Transverse colon (tissue), 4 donors: Measurements from ENCODE around the gene FLVCR1. TPM values are rescaled to one million over a fixed set of nuclear protein-coding genes. Genes with fewer than 3 reads are reported as not detected.
"Not testable (repeated sequence)": the region's sequence is repeated elsewhere in the genome, so short reads cannot be mapped to it uniquely, and the experiment has no call there.

Source experiments
- DNase-seq: peaks from one replicate; pipeline ENCODE4 v3.0.0-alpha.2; 2019
- H3K27ac ChIP-seq, 4 donors: fragments of 200-600 bp; sonication (generic); 2 replicates each; pipeline ENCODE4 v1.5.1; 2016 to 2018; ENCODE audit warnings: inconsistent platforms in 4 of 4
- H3K27me3 ChIP-seq: fragments of 200-600 bp; sonication (generic); 2 replicates; pipeline ENCODE4 v1.5.1; 2017; ENCODE audit warnings: inconsistent platforms
- H3K36me3 ChIP-seq, 4 donors: fragments of 200-600 bp; sonication (generic); 2 replicates each; pipeline ENCODE4 v1.5.1; 2017 to 2019; ENCODE audit warnings: inconsistent platforms in 4 of 4
- H3K4me1 ChIP-seq, 4 donors: fragments of 200-600 bp; sonication (generic); 2 replicates each; pipeline ENCODE4 v1.5.1; 2017 to 2020; ENCODE audit warnings: inconsistent platforms in 4 of 4
- H3K4me3 ChIP-seq, 4 donors: fragments of 200-600 bp; sonication (generic); 1 replicate in 1 of 4; 2 replicates in 3 of 4; pipeline versions ENCODE4 v1.5.1 to v1.6.1; 2017 to 2019; ENCODE audit warnings: inconsistent platforms in 4 of 4
- H3K9me3 ChIP-seq, 2 donors: fragments of 200-600 bp; sonication (generic); 2 replicates each; pipeline ENCODE4 v1.5.1; 2017 to 2019; ENCODE audit warnings: inconsistent platforms in 2 of 2
- CTCF ChIP-seq, 5 experiments: fragments of 200-600 bp in 3 of 5; fragments of 450-650 bp in 2 of 5; sonication (generic) in 3 of 5; IDR thresholded peaks; 1 replicate in 2 of 5; 2 replicates in 3 of 5; pipeline ENCODE4 v1.5.1; 2016 to 2017; ENCODE audit warnings: antibody characterized with exemption in 5 of 5, inconsistent platforms in 3 of 5, mild to moderate bottlenecking in 2 of 5, moderate library complexity in 1 of 5
- EP300 ChIP-seq: sonication (generic); formaldehyde crosslinking; IDR thresholded peaks from one replicate; pipeline ENCODE4 v1.6.1; 2017; ENCODE audit warnings: antibody characterized with exemption, low read depth
- POLR2A ChIP-seq: fragments of 450-650 bp; IDR thresholded peaks from one replicate; pipeline ENCODE4 v1.6.1; 2016; ENCODE audit warnings: antibody characterized with exemption, mild to moderate bottlenecking, moderate library complexity
- POLR2AphosphoS5 ChIP-seq, 3 donors: sonication (generic); formaldehyde crosslinking; IDR thresholded peaks; one replicate each; pipeline ENCODE4 v1.6.1; 2016; ENCODE audit warnings: antibody characterized with exemption in 3 of 3
- whole genome bisulfite sequencing, 2 donors: methylation state at CpG; one replicate each; pipeline ENCODE4 v1.1.5; 2018; ENCODE audit warnings: low coverage in 1 of 2; 5-methylcytosine and 5-hydroxymethylcytosine counted together
- in situ Hi-C, 4 donors: fragments of 200-750 bp; cut with MboI; loops; one replicate each; pipeline versions ENCODE4 v1.15.0 to v1.15.1; 2017; ENCODE audit warnings: low sequenced_read_pairs in 3 of 4, low pct_ligation_motif_present in 1 of 4, low pct_unique_long_range_greater_than_20kb in 1 of 4
- intact Hi-C: fragments of 100-400 bp; cut with DNase I; formaldehyde crosslinking; loops from one replicate; pipeline ENCODE4 v1.15.1; 2023; ENCODE audit warnings: low total_unique reads
- total RNA-seq, 4 donors: library from RNA; depleted of rRNA; stranded (reverse); fragments of >200 nt; gene quantifications; one replicate each; pipeline ENCODE4 v1.1.0, GENCODE V29; 2016

Gene FLVCR1
- total RNA-seq, 4 donors from 2014 or later: 13.2 to 21.3 (median 17.3) TPM

- WGBS, 2 donors: 95% methylated on average over 1 of the region's 1 CpG; no CpG with 5 or more reads in 1 of the 2 donors
- Histone ChIP-seq H3K4me1 (no peaks in the 10 kb centered on the region), H3K27ac (no peak overlapping the region), H3K4me3 (no peak overlapping the region), H3K9me3 (peaks cover 23 to 27% of the 10 kb centered on the region in 2 donors), H3K27me3 (no peaks in the 10 kb centered on the region), H3K36me3 (peaks cover 0 to 17% (median 7%) of the 10 kb centered on the region in 4 donors)
- TF ChIP-seq CTCF (IDR thresholded peaks at IDR 0.05) (no peak), POLR2AphosphoS5 (IDR thresholded peaks at IDR 0.05) (no peak), EP300 (no peak), POLR2A (no peak)
- DNase-seq: no peak
- in situ Hi-C loops (no loop called here), intact Hi-C loops (no loop called here)
Observed at GRCh38 chr1:212899845-212900244, 41.8 kb downstream of the FLVCR1 start.

GRCh38 chr1:212901290-212901689 is 43.2 kb downstream of the FLVCR1 start:
- in situ Hi-C loops (no loop called here), intact Hi-C loops (no loop called here)
- no peak for DNase-seq
- Histone ChIP-seq H3K4me3 (no peak overlapping the region), H3K36me3 (peaks cover 0 to 9% (median 3%) of the 10 kb centered on the region in 4 donors), H3K27ac (no peak overlapping the region), H3K27me3 (no peaks in the 10 kb centered on the region), H3K9me3 (peaks cover 23 to 27% of the 10 kb centered on the region in 2 donors), H3K4me1 (no peaks in the 10 kb centered on the region)
- TF ChIP-seq CTCF (IDR thresholded peaks at IDR 0.05) (no peak), POLR2AphosphoS5 (IDR thresholded peaks at IDR 0.05) (no peak)
- 100% methylated on average over 1 to 2 of the region's 2 CpGs for WGBS, 2 donors

- TF ChIP-seq POLR2AphosphoS5 (IDR thresholded peaks at IDR 0.05) (no peak), POLR2A (no peak), CTCF (IDR thresholded peaks at IDR 0.05) (no peak), EP300 (no peak)
- 91 to 100% methylated on average over 3 of the region's 3 CpGs for WGBS, 2 donors
- Histone ChIP-seq H3K36me3 (peaks cover 0 to 9% (median 3%) of the 10 kb centered on the region in 4 donors), H3K4me1 (no peaks in the 10 kb centered on the region), H3K9me3 (peaks cover 23 to 27% of the 10 kb centered on the region in 2 donors), H3K27me3 (no peaks in the 10 kb centered on the region), H3K27ac (no peak overlapping the region), H3K4me3 (no peak overlapping the region)
- no peak for DNase-seq
- in situ Hi-C loops (no loop called here), intact Hi-C loops (no loop called here)
Observed at GRCh38 chr1:212902054-212902453, 44.0 kb downstream of the FLVCR1 start.

- TF ChIP-seq EP300 (no peak), POLR2A (no peak), POLR2AphosphoS5 (IDR thresholded peaks at IDR 0.05) (no peak), CTCF (IDR thresholded peaks at IDR 0.05) (no peak)
- intact Hi-C loops: no loop called here
- 100% methylated on average over 1 of the region's 1 CpG for WGBS, 2 donors
- peaks cover 23 to 27% of the 10 kb centered on the region in 2 donors for H3K9me3 ChIP-seq
- no peak overlapping the region for H3K4me3 ChIP-seq
- no peaks in the 10 kb centered on the region for H3K27me3 ChIP-seq
- no peak overlapping the region for H3K27ac ChIP-seq
- no peak for DNase-seq
- peaks cover 0 to 9% (median under 1%) of the 10 kb centered on the region in 4 donors for H3K36me3 ChIP-seq
- no peaks in the 10 kb centered on the region for H3K4me1 ChIP-seq
- in situ Hi-C loops: no loop called here
Observed at GRCh38 chr1:212903664-212904063, 45.6 kb downstream of the FLVCR1 start.

GRCh38 chr1:212908071-212908470 is 50.0 kb downstream of the FLVCR1 start:
- in situ Hi-C loops, H3K4me1 ChIP-seq, intact Hi-C loops, H3K27ac ChIP-seq, DNase-seq, H3K27me3 ChIP-seq, H3K9me3 ChIP-seq, H3K36me3 ChIP-seq, H3K4me3 ChIP-seq: not testable (repeated sequence)
- WGBS, 2 donors: 87 to 91% methylated on average over 7 to 12 of the region's 12 CpGs
